Astrocyte of the cerebellum (primary cell): Measurements from ENCODE around the gene TAF1D.

Source experiments
- DNase-seq: peaks from one replicate; pipeline ENCODE4 v3.0.0-alpha.2; 2011; ENCODE audit warnings: low read depth
- H3K4me3 ChIP-seq: 2 replicates; pipeline ENCODE4 v1.5.1; 2011; ENCODE audit warnings: mild to moderate bottlenecking, low read depth, low read length, moderate library complexity
- in situ Hi-C: cut with HindIII; loops from 2 replicates; pipeline ENCODE4 v1.10.0; 2017; ENCODE audit warnings: low sequenced_read_pairs
- TF ChIP-seq, protein P1 (sequence below): IDR thresholded peaks from 2 replicates; pipeline ENCODE4 v1.5.1; 2012; ENCODE audit warnings: low read length, low read depth, moderate library complexity, mild to moderate bottlenecking; ENCODE audit errors: missing control alignments

The TAF1D gene

DNA sequence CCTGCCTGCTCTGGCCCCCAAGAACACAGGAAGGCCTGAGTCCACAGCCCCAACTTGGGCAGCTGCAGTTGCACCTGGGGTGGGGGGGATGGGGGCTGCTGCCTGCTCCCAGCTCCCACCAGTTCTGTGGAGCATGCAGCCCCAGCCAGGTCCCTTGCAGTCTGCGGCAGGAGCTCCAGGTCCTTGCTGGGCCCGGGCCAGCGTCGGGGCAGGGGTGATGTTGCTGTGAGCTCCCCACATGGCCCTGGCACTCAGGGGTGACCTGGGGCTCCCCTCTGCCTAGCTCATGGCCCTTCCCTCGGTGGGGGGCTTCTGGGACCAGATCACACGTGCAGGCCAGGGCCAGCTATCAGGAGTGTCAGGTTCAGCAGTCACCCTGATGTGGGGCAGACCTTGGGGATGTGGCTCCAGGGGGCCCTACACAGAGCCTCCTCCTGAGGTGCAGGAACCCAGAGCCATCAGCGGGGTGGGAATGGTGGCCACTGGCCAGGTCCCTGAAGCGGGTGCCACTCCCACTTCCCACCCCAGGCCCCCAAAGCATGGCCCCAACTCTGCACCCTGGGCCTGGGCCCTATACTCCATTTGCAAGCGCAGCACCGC is 32.4 kb upstream of the TAF1D start:
- no peak overlapping the region for H3K4me3 ChIP-seq
- TF ChIP-seq, protein P1, sequence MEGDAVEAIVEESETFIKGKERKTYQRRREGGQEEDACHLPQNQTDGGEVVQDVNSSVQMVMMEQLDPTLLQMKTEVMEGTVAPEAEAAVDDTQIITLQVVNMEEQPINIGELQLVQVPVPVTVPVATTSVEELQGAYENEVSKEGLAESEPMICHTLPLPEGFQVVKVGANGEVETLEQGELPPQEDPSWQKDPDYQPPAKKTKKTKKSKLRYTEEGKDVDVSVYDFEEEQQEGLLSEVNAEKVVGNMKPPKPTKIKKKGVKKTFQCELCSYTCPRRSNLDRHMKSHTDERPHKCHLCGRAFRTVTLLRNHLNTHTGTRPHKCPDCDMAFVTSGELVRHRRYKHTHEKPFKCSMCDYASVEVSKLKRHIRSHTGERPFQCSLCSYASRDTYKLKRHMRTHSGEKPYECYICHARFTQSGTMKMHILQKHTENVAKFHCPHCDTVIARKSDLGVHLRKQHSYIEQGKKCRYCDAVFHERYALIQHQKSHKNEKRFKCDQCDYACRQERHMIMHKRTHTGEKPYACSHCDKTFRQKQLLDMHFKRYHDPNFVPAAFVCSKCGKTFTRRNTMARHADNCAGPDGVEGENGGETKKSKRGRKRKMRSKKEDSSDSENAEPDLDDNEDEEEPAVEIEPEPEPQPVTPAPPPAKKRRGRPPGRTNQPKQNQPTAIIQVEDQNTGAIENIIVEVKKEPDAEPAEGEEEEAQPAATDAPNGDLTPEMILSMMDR = no peak
- in situ Hi-C loops = no loop called here
- DNase-seq = no peak

DNA sequence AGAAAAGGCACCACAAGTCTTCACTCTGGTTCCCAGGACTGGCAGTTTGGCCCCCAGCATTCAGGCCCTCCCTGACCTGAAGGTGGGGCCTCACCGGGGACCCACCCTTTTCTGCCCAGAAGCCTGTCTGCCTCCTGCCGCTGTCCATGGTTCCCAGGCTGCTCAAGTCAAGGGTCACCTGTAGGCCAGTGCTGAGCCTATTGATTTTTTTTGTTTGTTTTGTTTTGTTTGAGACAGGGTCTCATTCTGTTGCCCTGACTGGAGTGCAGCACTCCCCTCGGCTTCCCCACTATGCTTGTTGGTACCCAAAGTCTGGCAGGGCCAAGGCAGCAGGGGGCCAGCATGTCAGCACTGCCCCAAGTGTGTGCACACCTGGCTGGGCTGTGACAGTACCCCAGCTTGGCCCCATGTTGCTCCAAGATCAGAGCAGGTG is 31.8 kb upstream of the TAF1D start:
- H3K4me3 ChIP-seq = no peak overlapping the region
- DNase-seq = no peak
- in situ Hi-C loops = no loop called here
- TF ChIP-seq, protein P1 = no peak

DNA sequence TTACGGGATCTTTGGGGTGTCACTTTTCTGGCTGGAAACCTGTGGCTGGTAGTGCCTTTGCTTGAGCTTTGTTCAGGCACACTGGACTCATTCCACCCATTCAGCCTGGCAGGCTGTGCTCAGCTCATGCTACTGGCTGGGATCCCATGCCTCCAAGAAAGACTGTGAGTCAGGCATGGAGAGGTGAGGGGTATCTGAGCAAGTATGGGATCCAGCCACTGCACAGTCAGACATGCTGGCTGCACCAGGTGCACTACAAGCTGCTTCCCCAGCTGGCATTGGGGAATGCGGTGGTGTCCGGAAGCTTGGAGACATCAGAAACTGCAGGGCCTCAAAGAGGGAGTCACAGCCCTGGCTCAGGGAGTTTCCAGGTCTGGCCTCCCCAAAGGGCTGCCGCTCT is 30.8 kb upstream of the TAF1D start:
- DNase-seq = no peak
- in situ Hi-C loops = no loop called here
- TF ChIP-seq, protein P1 = no peak
- no peak overlapping the region for H3K4me3 ChIP-seq

DNA sequence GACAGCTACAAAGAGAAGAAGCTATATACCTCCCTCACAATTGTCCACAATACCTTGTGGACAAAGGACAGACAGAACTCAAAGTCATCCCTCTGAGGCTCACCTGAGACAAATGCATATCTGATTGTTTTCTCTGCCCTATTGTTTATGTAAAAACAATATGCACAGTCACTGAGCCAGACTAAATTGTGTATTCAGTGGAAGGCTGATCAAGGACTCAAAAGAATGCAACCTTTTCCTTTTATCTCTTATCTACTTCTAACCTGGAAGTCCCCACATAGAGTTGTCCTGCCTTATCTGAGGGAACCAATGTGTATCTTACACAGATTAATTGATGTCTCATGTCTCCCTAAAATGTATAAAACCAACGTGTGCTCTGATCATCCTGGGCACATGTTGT is 28.9 kb upstream of the TAF1D start:
- in situ Hi-C loops = no loop called here
- H3K4me3 ChIP-seq = no peak overlapping the region

DNA sequence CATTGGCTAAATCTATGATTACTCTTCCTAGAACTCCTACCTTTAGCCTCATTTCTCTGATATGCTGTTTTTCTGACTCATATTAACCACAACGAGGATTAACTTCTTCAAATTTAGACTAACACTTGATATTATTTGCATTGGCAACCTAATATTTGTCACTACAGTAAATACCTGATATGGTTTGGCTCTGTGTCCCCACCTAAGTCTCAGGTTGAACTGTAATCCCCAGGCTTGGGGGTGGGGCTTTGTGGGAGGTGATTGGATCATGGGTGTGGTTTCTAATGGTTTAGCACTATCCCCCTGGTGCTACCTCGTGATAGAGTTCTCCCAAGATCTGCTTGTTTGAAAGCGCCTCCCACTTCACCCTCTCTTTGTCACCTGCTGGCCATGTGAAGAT is 25.7 kb upstream of the TAF1D start:
- in situ Hi-C loops = no loop called here
- H3K4me3 ChIP-seq = no peak overlapping the region
- no peak for DNase-seq
- TF ChIP-seq, protein P1 = no peak

More for the DNA sequence above, 28.9 kb upstream of the TAF1D start:
- DNase-seq = no peak
- TF ChIP-seq, protein P1 = no peak

DNA sequence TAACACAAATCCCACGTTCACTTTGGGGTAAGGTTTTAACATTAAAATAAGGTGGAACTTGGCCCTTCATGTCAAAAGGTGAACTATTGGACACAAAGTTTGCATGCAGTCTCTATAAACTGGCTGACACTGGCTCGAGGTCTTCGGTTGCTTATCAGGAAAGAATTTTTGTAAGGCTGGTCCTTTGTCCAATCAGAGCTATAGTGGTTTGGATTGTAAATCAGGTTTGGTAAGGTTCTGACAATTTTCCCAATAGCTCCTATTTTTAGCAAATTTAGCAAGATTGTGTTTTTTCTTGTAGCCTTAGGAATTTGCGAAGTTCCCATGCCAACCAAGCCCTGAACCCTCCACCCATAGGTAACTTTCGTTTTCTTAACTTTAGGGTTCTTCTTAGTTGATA is 25.2 kb upstream of the TAF1D start:
- TF ChIP-seq, protein P1 = no peak
- no peak overlapping the region for H3K4me3 ChIP-seq
- no peak for DNase-seq
- in situ Hi-C loops = no loop called here

DNA sequence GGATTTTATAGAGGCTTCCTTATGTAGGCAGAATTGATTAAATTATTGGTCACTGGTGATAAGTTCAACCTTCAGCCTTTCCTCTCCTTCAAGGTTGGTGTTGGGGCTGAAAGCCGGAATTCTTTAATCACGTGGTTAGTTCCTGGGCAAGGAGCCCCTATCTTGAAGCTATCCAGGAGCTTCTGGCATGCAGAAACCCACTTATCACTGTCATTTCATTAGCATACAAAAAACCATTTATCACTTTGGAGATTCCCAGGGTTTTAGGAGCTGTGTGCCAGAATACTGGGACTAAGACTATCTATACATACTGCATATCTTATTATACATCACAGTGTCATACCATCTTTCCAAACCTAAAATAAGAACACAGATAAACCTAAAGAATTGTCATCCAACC is 24.3 kb upstream of the TAF1D start:
- no peak for DNase-seq
- in situ Hi-C loops = no loop called here
- TF ChIP-seq, protein P1 = no peak
- H3K4me3 ChIP-seq = no peak overlapping the region
